ENCODE measurements around the gene ATP2B1. TPM values are rescaled to one million over a fixed set of nuclear protein-coding genes. Genes with fewer than 3 reads are reported as not detected.

Gene ATP2B1
- total and polyA plus RNA-seq, 2 donors (not counting 1 experiment from before 2014, with no cell fraction given) = 26.1 to 238 TPM

DNA sequence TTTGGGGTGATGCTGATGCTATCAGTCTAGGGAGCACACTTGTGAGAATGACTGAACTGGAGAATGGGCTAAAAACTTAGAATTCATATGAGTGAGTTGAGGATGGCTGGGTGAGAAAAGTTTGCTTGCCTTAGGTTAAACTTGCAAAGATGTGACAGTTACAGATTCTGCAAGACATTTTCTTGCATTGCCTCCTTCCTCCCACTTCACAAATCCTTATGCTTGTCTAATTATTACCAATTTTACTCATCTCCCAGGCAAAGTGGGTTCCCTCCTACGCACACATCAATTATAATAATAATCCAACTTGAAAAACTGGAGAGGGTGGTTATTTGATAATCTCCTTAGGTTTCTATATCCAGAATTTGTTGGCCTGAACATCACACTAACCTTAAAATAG is 50.9 kb downstream of the ATP2B1 start:
- no CpG with 5 or more reads among the region's 1 CpG for WGBS (ENCODE audit: insufficient coverage)
- TF ChIP-seq, protein P1, sequence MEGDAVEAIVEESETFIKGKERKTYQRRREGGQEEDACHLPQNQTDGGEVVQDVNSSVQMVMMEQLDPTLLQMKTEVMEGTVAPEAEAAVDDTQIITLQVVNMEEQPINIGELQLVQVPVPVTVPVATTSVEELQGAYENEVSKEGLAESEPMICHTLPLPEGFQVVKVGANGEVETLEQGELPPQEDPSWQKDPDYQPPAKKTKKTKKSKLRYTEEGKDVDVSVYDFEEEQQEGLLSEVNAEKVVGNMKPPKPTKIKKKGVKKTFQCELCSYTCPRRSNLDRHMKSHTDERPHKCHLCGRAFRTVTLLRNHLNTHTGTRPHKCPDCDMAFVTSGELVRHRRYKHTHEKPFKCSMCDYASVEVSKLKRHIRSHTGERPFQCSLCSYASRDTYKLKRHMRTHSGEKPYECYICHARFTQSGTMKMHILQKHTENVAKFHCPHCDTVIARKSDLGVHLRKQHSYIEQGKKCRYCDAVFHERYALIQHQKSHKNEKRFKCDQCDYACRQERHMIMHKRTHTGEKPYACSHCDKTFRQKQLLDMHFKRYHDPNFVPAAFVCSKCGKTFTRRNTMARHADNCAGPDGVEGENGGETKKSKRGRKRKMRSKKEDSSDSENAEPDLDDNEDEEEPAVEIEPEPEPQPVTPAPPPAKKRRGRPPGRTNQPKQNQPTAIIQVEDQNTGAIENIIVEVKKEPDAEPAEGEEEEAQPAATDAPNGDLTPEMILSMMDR (IDR thresholded peaks at IDR 0.05) = no peak
- TF ChIP-seq EZH2 (IDR thresholded peaks at IDR 0.05; ENCODE audit: borderline replicate concordance, insufficient read depth, low read depth, low read length, poor library complexity, severe bottlenecking) = no peak
- no peak overlapping the region for H3K4me3 ChIP-seq (ENCODE audit: control extremely low read depth in 1 of 5, extremely low read depth in 1 of 5, insufficient read depth in 1 of 5, low read depth in 2 of 5, low read length in 4 of 5)
- Mint-ChIP-seq H3K27me3 (no peaks in the 10 kb centered on the region), H3K4me1 (peaks cover 67% of the 10 kb centered on the region), H3K27ac (peak overlapping the region; percentile 61), H3K9me3 (ENCODE audit: insufficient read depth) (no peaks in the 10 kb centered on the region), H3K4me3 (peak overlapping the region; percentile 83)
- H3K79me2 ChIP-seq (ENCODE audit: control insufficient read depth, insufficient read depth, low read length) = peaks cover 98% of the 10 kb centered on the region
- DNase-seq = no peak
- H4K20me1 ChIP-seq (ENCODE audit: control insufficient read depth, insufficient read depth, low read length, poor library complexity, severe bottlenecking) = peaks cover 51% of the 10 kb centered on the region
- H3K36me3 ChIP-seq (replicated peaks in 1 of 2; ENCODE audit: control extremely low read depth in 1 of 2, control insufficient read depth in 1 of 2, extremely low read depth in 1 of 2, insufficient read depth in 2 of 2, low read length in 1 of 2) = peaks cover 0 to 9% of the 10 kb centered on the region in 2 experiments
- intact Hi-C loops (cut with micrococcal nuclease) = loop anchor here (2.0 kb wide), 2 partner anchors 15 kb away; no protein-coding TSS in a partner anchor
- POLR2A ChIA-PET = no interaction called here
- H3K27me3 ChIP-seq (replicated peaks in 1 of 4; ENCODE audit: control extremely low read depth in 1 of 4, control insufficient read depth in 3 of 4, insufficient read depth in 4 of 4, low read length in 3 of 4) = no peaks in the 10 kb centered on the region
- H3K9ac ChIP-seq (ENCODE audit: low read length) = no peak overlapping the region
- H3K4me2 ChIP-seq (replicated peaks; ENCODE audit: low read depth, low read length, poor library complexity, severe bottlenecking) = peak overlapping the region; percentile 63
- no peaks in the 10 kb centered on the region for H3K9me3 ChIP-seq (ENCODE audit: control extremely low read depth in 1 of 3, control insufficient read depth in 2 of 3, insufficient read depth in 1 of 3, low read length in 2 of 3)
- no peak overlapping the region for H2AFZ ChIP-seq (ENCODE audit: insufficient read depth, low read depth, low read length, poor library complexity, severe bottlenecking)
- H3K4me1 ChIP-seq (ENCODE audit: control insufficient read depth in 2 of 2, insufficient read depth in 2 of 2, low read length in 2 of 2) = peaks cover 26 to 55% of the 10 kb centered on the region in 2 donors
- no peak for ATAC-seq (ENCODE audit: low read depth)
- H3K27ac ChIP-seq (ENCODE audit: low read length in 2 of 2) = peak overlapping the region in 1 of 2 donors; percentile 44
- CTCF ChIA-PET = interaction anchor here (1.1 kb wide), 1 partner anchor 10 kb away, joined by 3 read pairs; no protein-coding TSS in a partner anchor

DNA sequence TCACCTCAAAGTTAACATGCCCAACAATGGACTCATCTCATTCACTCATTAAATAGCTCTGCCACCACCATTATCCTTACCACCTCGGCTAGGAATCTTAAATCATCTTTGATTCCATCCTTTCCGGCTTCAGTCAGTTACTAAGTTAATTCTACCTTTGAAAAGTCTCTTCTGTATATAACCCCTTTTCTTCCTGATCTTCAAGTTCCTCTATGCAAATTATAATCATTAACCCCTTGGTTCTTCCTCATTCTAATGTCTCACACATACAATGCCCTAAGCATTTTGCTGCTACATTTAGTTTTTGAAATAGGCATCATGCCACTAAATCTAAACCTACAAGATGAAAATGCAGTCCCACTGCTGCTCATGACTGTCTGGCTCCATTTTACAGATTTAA is 51.6 kb downstream of the ATP2B1 start:
- no peak for TF ChIP-seq EZH2 (IDR thresholded peaks at IDR 0.05; ENCODE audit: borderline replicate concordance, insufficient read depth, low read depth, low read length, poor library complexity, severe bottlenecking)
- TF ChIP-seq, protein P1 (IDR thresholded peaks at IDR 0.05) = no peak
- Mint-ChIP-seq H3K27me3 (no peaks in the 10 kb centered on the region), H3K27ac (peak overlapping the region; percentile 80), H3K4me1 (peaks cover 64% of the 10 kb centered on the region), H3K9me3 (ENCODE audit: insufficient read depth) (no peaks in the 10 kb centered on the region), H3K4me3 (peak overlapping the region; percentile 83)
- no peaks in the 10 kb centered on the region for H3K27me3 ChIP-seq (replicated peaks in 1 of 4; ENCODE audit: control extremely low read depth in 1 of 4, control insufficient read depth in 3 of 4, insufficient read depth in 4 of 4, low read length in 3 of 4)
- H3K9me3 ChIP-seq (ENCODE audit: control extremely low read depth in 1 of 3, control insufficient read depth in 2 of 3, insufficient read depth in 1 of 3, low read length in 2 of 3) = no peaks in the 10 kb centered on the region
- ChIA-PET CTCF (interaction anchor here (0.5 to 0.9 kb wide), 2 partner anchors 75 to 357 kb away, joined by 3 to 5 read pairs; no protein-coding TSS in a partner anchor), POLR2A (no interaction called here)
- H3K4me1 ChIP-seq (ENCODE audit: control insufficient read depth in 2 of 2, insufficient read depth in 2 of 2, low read length in 2 of 2) = peaks cover 24 to 49% of the 10 kb centered on the region in 2 donors
- peak overlapping the region in 1 of 2 donors; percentile 44 for H3K27ac ChIP-seq (ENCODE audit: low read length in 2 of 2)
- intact Hi-C loops (cut with micrococcal nuclease) = loop anchor here (2.0 kb wide), 2 partner anchors 14 to 16 kb away; no protein-coding TSS in a partner anchor
- peaks cover 56% of the 10 kb centered on the region for H4K20me1 ChIP-seq (ENCODE audit: control insufficient read depth, insufficient read depth, low read length, poor library complexity, severe bottlenecking)
- DNase-seq = peak; percentile 52
- 50% methylated on average over 1 of the region's 2 CpGs for WGBS (ENCODE audit: insufficient coverage)
- H3K4me2 ChIP-seq (replicated peaks; ENCODE audit: low read depth, low read length, poor library complexity, severe bottlenecking) = peak overlapping the region; percentile 63
- peak overlapping the region; percentile 47 for H3K9ac ChIP-seq (ENCODE audit: low read length)
- peak overlapping the region in 4 of 5 experiments; percentile 26 to 34 (median 30) for H3K4me3 ChIP-seq (ENCODE audit: control extremely low read depth in 1 of 5, extremely low read depth in 1 of 5, insufficient read depth in 1 of 5, low read depth in 2 of 5, low read length in 4 of 5)
- ATAC-seq (ENCODE audit: low read depth) = peak; percentile 63
- H2AFZ ChIP-seq (ENCODE audit: insufficient read depth, low read depth, low read length, poor library complexity, severe bottlenecking) = no peak overlapping the region
- peaks cover 98% of the 10 kb centered on the region for H3K79me2 ChIP-seq (ENCODE audit: control insufficient read depth, insufficient read depth, low read length)
- peaks cover 0 to 13% of the 10 kb centered on the region in 2 experiments for H3K36me3 ChIP-seq (replicated peaks in 1 of 2; ENCODE audit: control extremely low read depth in 1 of 2, control insufficient read depth in 1 of 2, extremely low read depth in 1 of 2, insufficient read depth in 2 of 2, low read length in 1 of 2)
